ENCODE data around the gene EXPH5.

Gene EXPH5

DNA sequence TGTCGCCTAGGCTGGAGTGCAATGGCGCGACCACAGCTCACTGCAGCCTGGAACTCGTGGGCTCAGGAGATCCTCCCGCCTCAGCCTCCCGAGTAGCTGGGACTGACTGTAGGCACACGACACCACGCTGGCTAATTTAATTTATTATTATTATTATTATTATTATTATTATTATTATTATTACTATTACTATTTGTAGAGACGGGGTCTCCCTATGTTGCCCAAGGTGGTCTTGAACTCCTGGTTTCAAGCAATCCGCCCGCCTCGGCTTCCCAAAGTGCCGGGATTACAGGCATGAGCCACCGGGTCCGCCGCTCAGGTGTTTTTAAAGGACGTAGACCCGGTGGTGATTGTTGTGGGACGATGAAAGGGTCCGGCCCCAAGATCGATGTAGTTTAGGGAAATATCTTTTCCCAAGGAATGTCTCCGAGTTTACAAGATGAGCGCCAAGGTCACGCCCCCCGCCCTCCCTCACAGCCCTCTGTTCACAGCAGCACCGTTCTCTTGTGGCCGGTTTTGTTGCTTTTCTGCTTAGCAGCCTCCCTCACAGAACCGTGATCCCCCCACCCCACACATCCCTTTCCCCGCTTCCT, 94.7 kb downstream of the EXPH5 start:
- Histone ChIP-seq H3K79me2 (ENCODE audit: control insufficient read depth, low read length) (no peaks in the 10 kb centered on the region), H3K27me3 (ENCODE audit: control insufficient read depth, low read length) (peaks cover 11% of the 10 kb centered on the region), H3K9me2 (replicated peaks; ENCODE audit: control insufficient read depth, low read length) (no peaks in the 10 kb centered on the region), H4K20me1 (ENCODE audit: control insufficient read depth, insufficient read depth, low read depth, low read length) (no peaks in the 10 kb centered on the region), H3K4me3 (ENCODE audit: low read length) (peak overlapping the region; percentile 76), H3F3A (ENCODE audit: control insufficient read depth, insufficient read depth) (no peaks in the 10 kb centered on the region), H3K27ac (ENCODE audit: low read depth, low read length) (no peak overlapping the region), H3K4me1 (ENCODE audit: control insufficient read depth, low read length) (peaks cover 14% of the 10 kb centered on the region), H3K4me2 (ENCODE audit: low read length) (peak overlapping the region; percentile 79), H3K36me3 (ENCODE audit: control insufficient read depth, low read length) (no peaks in the 10 kb centered on the region), H3K9me3 (ENCODE audit: control insufficient read depth, insufficient read depth, low read length) (no peaks in the 10 kb centered on the region)
- TF ChIP-seq CTCF (IDR thresholded peaks at IDR 0.05; ENCODE audit: low read depth, low read length, poor library complexity, severe bottlenecking), result no peak
- TF ChIP-seq EZH2phosphoT487 (IDR thresholded peaks at IDR 0.05; ENCODE audit: borderline replicate concordance, low read length), result no peak

DNA sequence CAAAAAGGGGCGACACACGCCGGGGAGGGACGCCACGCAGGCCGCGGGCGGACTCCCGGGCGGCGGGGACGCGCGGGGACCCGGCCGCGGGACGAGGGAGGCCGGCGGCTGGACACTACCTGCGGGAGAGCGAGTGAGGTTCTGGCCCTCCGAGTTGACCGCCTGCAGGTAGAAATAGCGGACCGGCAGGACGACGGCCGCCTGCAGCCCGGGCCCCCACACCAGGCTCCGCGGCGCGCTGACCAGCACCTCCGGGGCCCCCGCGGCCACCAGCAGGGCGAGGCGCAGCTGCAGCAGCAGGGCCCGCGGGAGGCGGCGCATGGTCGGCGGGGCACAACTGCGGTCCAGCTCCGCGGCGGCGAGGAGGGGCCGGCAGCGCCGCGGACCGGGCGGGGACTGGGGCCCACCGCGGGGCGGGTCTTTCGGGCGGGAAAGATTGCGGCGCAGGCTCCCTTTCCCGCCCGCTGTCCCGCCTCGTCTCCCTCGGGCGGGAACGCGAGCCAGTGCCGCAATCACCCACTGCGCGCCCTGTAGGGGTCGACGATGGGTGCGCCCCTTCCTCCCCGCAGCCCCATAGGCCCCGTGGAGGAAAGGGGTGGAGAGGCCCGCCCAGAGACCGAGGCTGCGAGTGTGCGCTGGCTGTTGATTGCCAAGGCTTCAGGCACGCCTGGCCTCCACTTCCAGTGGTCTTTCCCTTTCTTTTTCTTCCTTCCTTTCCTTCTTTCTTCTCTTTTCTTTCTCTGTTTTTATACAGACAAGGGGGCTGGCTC, 95.3 kb downstream of the EXPH5 start, which contains the start of gene POGLUT3:
Gene POGLUT3, minus strand, starts transcription at position 339 of the 770 bp plus-strand sequence. Its CDS starts 18 bp downstream, at position 321.
- H3K9me2 ChIP-seq (replicated peaks; ENCODE audit: control insufficient read depth, low read length), result no peaks in the 10 kb centered on the region
- no peaks in the 10 kb centered on the region for H3K9me3 ChIP-seq (ENCODE audit: control insufficient read depth, insufficient read depth, low read length)
- no peaks in the 10 kb centered on the region for H3K79me2 ChIP-seq (ENCODE audit: control insufficient read depth, low read length)
- no peaks in the 10 kb centered on the region for H3K36me3 ChIP-seq (ENCODE audit: control insufficient read depth, low read length)
- H4K20me1 ChIP-seq (ENCODE audit: control insufficient read depth, insufficient read depth, low read depth, low read length), result no peaks in the 10 kb centered on the region
- H3K4me1 ChIP-seq (ENCODE audit: control insufficient read depth, low read length), result peaks cover 14% of the 10 kb centered on the region
- H3K27ac ChIP-seq (ENCODE audit: low read depth, low read length), result no peak within 1 kb of the TSS
- peak within 1 kb of the TSS; percentile 79 for H3K4me2 ChIP-seq (ENCODE audit: low read length)
- no peaks in the 10 kb centered on the region for H3F3A ChIP-seq (ENCODE audit: control insufficient read depth, insufficient read depth)
- TF ChIP-seq EZH2phosphoT487 (IDR thresholded peaks at IDR 0.05; ENCODE audit: borderline replicate concordance, low read length), result peak; percentile 12; the same call in 1 of the 2 replicates
- TF ChIP-seq CTCF (IDR thresholded peaks at IDR 0.05; ENCODE audit: low read depth, low read length, poor library complexity, severe bottlenecking), result no peak
- peak within 1 kb of the TSS; percentile 76 for H3K4me3 ChIP-seq (ENCODE audit: low read length)
- H3K27me3 ChIP-seq (ENCODE audit: control insufficient read depth, low read length), result peaks cover 11% of the 10 kb centered on the region

- no peak overlapping the region for H3K27ac ChIP-seq (ENCODE audit: low read depth, low read length)
- no peaks in the 10 kb centered on the region for H4K20me1 ChIP-seq (ENCODE audit: control insufficient read depth, insufficient read depth, low read depth, low read length)
- peak overlapping the region; percentile 79 for H3K4me2 ChIP-seq (ENCODE audit: low read length)
- H3K9me2 ChIP-seq (replicated peaks; ENCODE audit: control insufficient read depth, low read length), result no peaks in the 10 kb centered on the region
- peak; percentile 30; the same call in 1 of the 2 replicates for TF ChIP-seq EZH2phosphoT487 (IDR thresholded peaks at IDR 0.05; ENCODE audit: borderline replicate concordance, low read length)
- TF ChIP-seq CTCF (IDR thresholded peaks at IDR 0.05; ENCODE audit: low read depth, low read length, poor library complexity, severe bottlenecking), result no peak
- no peaks in the 10 kb centered on the region for H3K9me3 ChIP-seq (ENCODE audit: control insufficient read depth, insufficient read depth, low read length)
- peak overlapping the region; percentile 76 for H3K4me3 ChIP-seq (ENCODE audit: low read length)
- peaks cover 14% of the 10 kb centered on the region for H3K4me1 ChIP-seq (ENCODE audit: control insufficient read depth, low read length)
- no peaks in the 10 kb centered on the region for H3K36me3 ChIP-seq (ENCODE audit: control insufficient read depth, low read length)
- no peaks in the 10 kb centered on the region for H3K79me2 ChIP-seq (ENCODE audit: control insufficient read depth, low read length)
- H3F3A ChIP-seq (ENCODE audit: control insufficient read depth, insufficient read depth), result no peaks in the 10 kb centered on the region
- H3K27me3 ChIP-seq (ENCODE audit: control insufficient read depth, low read length), result peaks cover 11% of the 10 kb centered on the region
Observed at GRCh38 chr11:108497317-108498045, 96.1 kb downstream of the EXPH5 start.
